KOPT-K1 (cell line): ENCODE results near the gene EPG5.
"Not testable (repeated sequence)": the region's sequence is repeated elsewhere in the genome, so short reads cannot be mapped to it uniquely, and the experiment has no call there.

Experiments used
- H3K27ac ChIP-seq: fragments of 200-600 bp; sonication (generic); 2 replicates; pipeline ENCODE4 v1.5.1; 2016; ENCODE audit warnings: antibody characterized with exemption, mild to moderate bottlenecking, low read depth, low read length; ENCODE audit not compliant: poor library complexity, severe bottlenecking
- H3K36me3 ChIP-seq: fragments of 200-600 bp; sonication (generic); 2 replicates; pipeline ENCODE4 v1.5.1; 2017; ENCODE audit warnings: antibody characterized with exemption, mild to moderate bottlenecking, low read length, moderate library complexity; ENCODE audit not compliant: insufficient read depth
- H3K9me3 ChIP-seq: fragments of 200-600 bp; sonication (generic); 2 replicates; pipeline ENCODE4 v1.5.1; 2017; ENCODE audit warnings: antibody characterized with exemption, low read length, mild to moderate bottlenecking; ENCODE audit not compliant: insufficient read depth, poor library complexity, severe bottlenecking

Gene EPG5

DNA sequence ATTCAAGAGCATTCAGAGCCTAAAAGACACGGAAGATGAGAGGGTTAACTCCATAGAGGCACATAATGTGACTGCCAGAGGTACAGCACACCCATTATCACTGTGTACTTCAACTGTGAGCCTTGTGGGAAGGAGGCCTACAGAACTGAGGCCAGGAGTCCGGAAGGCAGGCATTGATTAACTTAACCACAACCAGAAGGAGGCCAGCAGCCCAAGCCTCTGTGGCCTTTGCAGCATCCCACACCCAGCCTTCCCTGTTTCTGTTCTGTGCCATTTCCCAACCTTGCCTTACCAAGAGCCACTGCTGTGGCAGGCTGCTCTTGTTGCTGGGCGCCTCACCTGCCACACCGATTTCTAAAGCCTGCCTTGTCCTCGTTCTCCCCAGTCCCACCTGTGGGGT lies 114.5 kb downstream of the EPG5 start:
- H3K9me3 ChIP-seq: no peaks in the 10 kb centered on the region
- peaks cover 79% of the 10 kb centered on the region for H3K36me3 ChIP-seq
- no peak overlapping the region for H3K27ac ChIP-seq

DNA sequence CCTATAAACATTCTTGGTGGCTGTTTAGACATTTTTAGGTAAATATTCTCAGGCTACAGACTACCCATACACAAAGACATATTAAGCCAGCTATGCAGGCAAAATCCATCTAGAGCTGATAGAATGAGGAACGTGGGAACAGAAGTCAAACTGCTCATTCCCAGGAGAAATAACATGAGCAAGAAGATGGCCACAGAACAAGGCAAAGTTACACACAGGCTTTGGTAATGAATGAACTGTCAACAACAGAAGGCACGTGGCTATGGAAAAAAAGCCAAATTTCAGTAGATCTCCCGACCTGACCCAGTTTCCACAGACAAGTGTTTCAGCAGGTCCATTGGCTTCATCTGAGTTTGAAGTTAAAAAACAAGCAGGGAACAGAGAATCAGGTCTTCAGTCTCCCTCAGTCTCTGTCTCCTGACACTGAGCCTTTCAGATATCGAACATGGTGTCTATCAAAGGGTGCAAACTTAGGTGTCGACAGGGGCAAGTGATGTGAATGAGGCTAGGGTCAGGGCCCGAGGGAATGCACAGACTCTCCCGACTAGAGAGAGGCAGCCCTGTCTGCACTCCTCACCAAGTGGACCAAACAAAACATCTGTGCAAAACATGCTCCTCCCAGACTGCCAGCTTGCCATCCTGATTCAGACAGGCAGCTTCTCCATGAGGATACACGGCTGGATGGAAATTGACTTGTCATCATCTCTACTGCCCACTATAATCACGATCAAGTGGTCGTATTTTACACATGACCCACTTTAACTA lies 115.8 kb downstream of the EPG5 start:
- no peaks in the 10 kb centered on the region for H3K9me3 ChIP-seq

DNA sequence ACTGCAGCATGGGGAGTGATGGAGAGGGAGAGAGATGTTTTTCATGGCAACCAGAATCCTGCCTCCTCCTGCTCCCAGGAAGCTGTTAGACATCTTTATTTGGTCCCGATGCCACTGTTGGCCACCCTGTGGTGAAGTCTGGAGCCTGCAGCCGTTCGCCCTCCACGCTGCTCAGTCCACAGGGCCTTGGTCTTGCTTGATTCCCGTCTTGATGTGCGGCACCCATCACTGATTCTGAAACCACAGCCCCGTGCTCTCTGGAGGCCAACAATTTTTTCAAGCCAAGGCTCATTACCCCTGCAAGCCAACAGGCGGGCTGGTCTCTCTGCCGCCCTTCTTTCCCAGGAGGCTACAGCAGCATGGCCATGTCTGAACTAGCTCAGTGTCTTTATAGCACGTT lies 117.1 kb downstream of the EPG5 start:
- H3K9me3 ChIP-seq: no peaks in the 10 kb centered on the region
- no peak overlapping the region for H3K27ac ChIP-seq
- H3K36me3 ChIP-seq: peaks cover 55% of the 10 kb centered on the region

More for the DNA sequence above, 115.8 kb downstream of the EPG5 start:
- H3K36me3 ChIP-seq: peaks cover 68% of the 10 kb centered on the region
- no peak overlapping the region for H3K27ac ChIP-seq

DNA sequence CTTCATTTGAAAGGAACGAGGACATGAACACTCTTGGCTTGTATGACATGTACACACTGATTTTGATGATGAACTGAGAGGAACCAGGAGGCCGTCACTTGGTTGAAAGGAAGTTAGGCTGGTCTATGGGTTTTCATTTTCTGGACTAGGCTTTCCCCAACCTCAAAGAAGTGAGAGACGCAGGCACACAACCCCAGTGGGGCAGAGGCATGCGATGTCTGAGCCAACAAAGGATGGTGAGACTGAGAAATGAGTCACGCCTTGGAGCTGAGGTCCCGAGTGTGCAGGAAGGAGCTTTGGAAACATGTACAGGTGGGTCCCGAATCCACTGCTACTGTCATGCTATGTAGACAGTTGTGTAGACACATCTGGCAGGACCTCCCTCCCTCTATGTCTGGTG lies 117.6 kb downstream of the EPG5 start:
- no peaks in the 10 kb centered on the region for H3K9me3 ChIP-seq
- H3K27ac ChIP-seq: no peak overlapping the region
- peaks cover 50% of the 10 kb centered on the region for H3K36me3 ChIP-seq

GRCh38 chr18:45848643-45849042 lies 118.5 kb downstream of the EPG5 start:
- H3K27ac ChIP-seq, H3K9me3 ChIP-seq: not testable (repeated sequence)
- peaks cover 41% of the 10 kb centered on the region for H3K36me3 ChIP-seq

GRCh38 chr18:45847119-45847518 lies 120.0 kb downstream of the EPG5 start:
- H3K27ac ChIP-seq: no peak overlapping the region
- H3K36me3 ChIP-seq: peaks cover 26% of the 10 kb centered on the region
- H3K9me3 ChIP-seq: no peaks in the 10 kb centered on the region

DNA sequence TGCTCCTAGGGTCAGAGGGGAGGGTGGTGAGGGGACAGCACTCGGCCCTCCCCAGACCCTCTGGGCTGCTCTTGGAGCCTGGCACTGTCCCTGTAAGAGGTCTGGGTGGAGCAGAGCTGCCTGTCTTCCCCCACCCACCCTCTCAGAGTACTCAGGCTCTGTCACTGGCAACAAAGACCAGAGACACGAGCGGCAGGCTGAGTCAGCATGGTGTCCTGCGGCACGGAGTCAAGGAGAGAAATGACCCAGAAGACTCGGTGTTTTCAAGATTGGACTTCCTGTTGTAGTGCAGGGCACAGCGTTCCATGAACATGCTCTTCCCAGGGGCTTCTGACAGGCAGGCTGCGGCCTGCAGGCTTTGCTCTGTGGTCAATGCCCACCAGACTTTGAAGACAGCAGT lies 121.7 kb downstream of the EPG5 start:
- Histone ChIP-seq H3K9me3 (no peaks in the 10 kb centered on the region), H3K27ac (peak overlapping the region; percentile 25), H3K36me3 (peaks cover 12% of the 10 kb centered on the region)

DNA sequence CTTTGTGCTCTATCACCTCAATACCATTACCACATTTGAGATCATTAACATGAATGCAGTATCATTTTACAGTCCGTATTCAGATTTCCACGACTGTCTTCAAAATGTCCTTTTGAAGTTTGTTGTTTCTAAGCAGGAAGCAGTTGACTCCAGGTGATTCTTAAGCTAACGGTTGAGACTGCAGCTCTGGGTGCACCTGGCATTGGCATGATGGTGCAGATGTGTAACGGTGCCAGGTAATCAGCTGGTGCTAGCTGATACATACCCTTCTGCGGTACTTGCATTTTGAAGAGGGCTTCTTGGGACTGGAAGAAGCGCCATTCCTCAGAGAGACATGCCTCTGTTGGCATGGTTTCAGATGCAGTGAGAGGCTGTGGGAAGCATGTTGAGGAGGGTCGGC lies 122.2 kb downstream of the EPG5 start:
- H3K36me3 ChIP-seq: peaks cover 8% of the 10 kb centered on the region
- H3K9me3 ChIP-seq: no peaks in the 10 kb centered on the region
- peak overlapping the region; percentile 25 for H3K27ac ChIP-seq

- no peaks in the 10 kb centered on the region for H3K9me3 ChIP-seq
- H3K27ac ChIP-seq: no peak overlapping the region
- H3K36me3 ChIP-seq: no peaks in the 10 kb centered on the region
Measured at GRCh38 chr18:45843019-45843418, 124.1 kb downstream of the EPG5 start.

- Histone ChIP-seq H3K27ac (no peak overlapping the region), H3K9me3 (no peaks in the 10 kb centered on the region), H3K36me3 (no peaks in the 10 kb centered on the region)
Measured at GRCh38 chr18:45841765-45842442, 125.2 kb downstream of the EPG5 start.

GRCh38 chr18:45841060-45841764 lies 125.9 kb downstream of the EPG5 start:
- Histone ChIP-seq H3K9me3 (no peaks in the 10 kb centered on the region), H3K36me3 (no peaks in the 10 kb centered on the region), H3K27ac (no peak overlapping the region)

- no peaks in the 10 kb centered on the region for H3K36me3 ChIP-seq
- H3K27ac ChIP-seq: no peak overlapping the region
Measured at GRCh38 chr18:45839414-45840395, 127.4 kb downstream of the EPG5 start.

GRCh38 chr18:45838302-45839070 lies 128.6 kb downstream of the EPG5 start:
- no peaks in the 10 kb centered on the region for H3K9me3 ChIP-seq

More at GRCh38 chr18:45839414-45840395, 127.4 kb downstream of the EPG5 start:
- no peaks in the 10 kb centered on the region for H3K9me3 ChIP-seq

More at GRCh38 chr18:45838302-45839070, 128.6 kb downstream of the EPG5 start:
- Histone ChIP-seq H3K27ac (no peak overlapping the region), H3K36me3 (no peaks in the 10 kb centered on the region)
